Measurements from ENCODE around the gene PRPF8. TPM values are rescaled to one million over a fixed set of nuclear protein-coding genes. Genes with fewer than 3 reads are reported as not detected.

Gene PRPF8
- polyA plus RNA-seq, 2 donors, result 74.5 to 82.1 TPM

DNA sequence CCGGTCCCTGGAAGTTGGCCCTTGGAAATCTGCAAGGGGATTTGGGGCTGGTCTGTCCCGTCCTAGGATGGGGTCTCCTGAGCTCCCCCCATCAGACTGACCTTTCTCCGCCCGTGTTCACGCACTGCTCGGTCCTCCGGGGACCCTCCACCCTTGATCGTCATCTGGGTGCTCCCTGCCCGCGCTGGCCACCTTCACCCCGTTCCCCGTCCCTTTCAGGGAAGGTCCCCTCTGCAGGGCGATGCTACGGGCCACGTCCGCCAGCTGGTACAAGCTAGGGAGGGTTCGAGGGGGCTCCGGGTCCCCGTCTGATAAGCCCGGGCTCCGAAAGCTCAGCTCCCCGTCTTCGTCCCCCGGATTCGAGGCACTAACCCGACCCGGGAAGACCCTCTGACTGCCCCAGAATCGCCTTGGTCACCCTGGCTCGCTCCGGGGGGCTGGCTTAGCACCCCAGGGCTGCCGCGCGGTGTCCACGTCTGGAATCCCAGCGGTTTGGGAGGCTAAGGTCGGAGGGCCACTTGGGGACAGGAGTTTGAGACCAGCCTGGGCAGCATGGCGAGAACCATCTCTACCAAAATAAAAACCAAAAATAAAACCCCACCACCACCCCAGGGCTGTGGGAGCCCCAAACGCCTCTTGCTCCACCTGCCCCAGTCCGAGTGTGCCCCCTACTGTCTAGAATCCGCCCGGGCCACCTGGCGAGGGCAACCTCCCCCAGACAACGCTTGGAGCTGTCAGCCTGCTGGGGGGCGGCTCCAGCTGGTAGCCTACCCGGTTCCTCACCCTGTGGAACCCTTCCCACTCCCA lies 55.0 kb downstream of the PRPF8 start:
- WGBS, 2 donors, result 4% methylated on average over 45 of the region's 45 CpGs
- peaks cover 0 to 12% of the 10 kb centered on the region in 2 donors for H3K4me1 ChIP-seq (ENCODE audit: control insufficient read depth in 2 of 2, insufficient read depth in 2 of 2, low read length in 1 of 2)
- H3K36me3 ChIP-seq (ENCODE audit: control insufficient read depth in 2 of 2, insufficient read depth in 2 of 2, low read length in 1 of 2), result no peaks in the 10 kb centered on the region
- H3K4me3 ChIP-seq (ENCODE audit: low read depth in 1 of 2, low read length in 2 of 2), result peak overlapping the region; percentile 52 to 64
- no peaks in the 10 kb centered on the region for H3K9me3 ChIP-seq (ENCODE audit: control insufficient read depth in 2 of 2, insufficient read depth in 1 of 2, low read depth in 1 of 2, low read length in 1 of 2)
- peak overlapping the region; percentile 29 to 66 for H3K27ac ChIP-seq (ENCODE audit: low read depth in 2 of 2, low read length in 1 of 2)
- no peaks in the 10 kb centered on the region for H3K27me3 ChIP-seq (ENCODE audit: control insufficient read depth in 1 of 2, insufficient read depth in 2 of 2, low read length in 2 of 2)

DNA sequence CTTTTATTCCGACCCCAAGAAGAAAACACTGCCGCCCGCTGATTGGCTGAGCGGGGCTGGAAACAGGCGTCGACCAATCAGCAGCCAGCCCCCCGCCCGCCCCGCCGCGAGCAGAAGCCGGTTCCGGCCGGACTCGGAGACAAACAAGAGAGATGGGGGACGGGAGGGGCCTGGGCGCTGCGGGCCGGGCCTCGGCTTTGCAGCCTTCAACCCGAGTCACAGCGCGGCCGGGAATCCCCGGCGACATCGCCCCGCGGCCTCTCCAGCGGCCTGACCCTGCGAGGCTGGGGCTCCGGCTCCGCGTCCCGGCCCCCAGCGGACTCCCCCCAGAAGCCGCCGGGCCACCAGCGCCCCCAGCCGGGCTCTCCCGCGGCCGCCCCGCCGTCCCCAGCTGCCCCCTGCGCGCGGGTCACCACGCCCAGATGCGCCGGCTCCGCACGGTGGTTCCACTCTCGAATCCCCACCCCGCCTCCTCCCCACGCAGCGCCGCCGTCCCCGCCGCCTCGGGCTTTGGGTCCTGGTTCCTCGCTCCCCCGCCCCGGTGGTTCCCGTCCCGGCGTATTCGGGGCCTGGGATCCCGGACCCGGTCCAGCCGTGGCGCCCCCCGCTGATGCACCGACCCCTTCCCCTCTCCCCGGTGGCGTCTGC lies 55.7 kb downstream of the PRPF8 start:
- Histone ChIP-seq H3K36me3 (ENCODE audit: control insufficient read depth in 2 of 2, insufficient read depth in 2 of 2, low read length in 1 of 2) (no peaks in the 10 kb centered on the region), H3K9me3 (ENCODE audit: control insufficient read depth in 2 of 2, insufficient read depth in 1 of 2, low read depth in 1 of 2, low read length in 1 of 2) (no peaks in the 10 kb centered on the region), H3K27ac (ENCODE audit: low read depth in 2 of 2, low read length in 1 of 2) (peak overlapping the region; percentile 65 to 66), H3K4me1 (ENCODE audit: control insufficient read depth in 2 of 2, insufficient read depth in 2 of 2, low read length in 1 of 2) (peaks cover 0 to 12% of the 10 kb centered on the region in 2 donors), H3K27me3 (ENCODE audit: control insufficient read depth in 1 of 2, insufficient read depth in 2 of 2, low read length in 2 of 2) (no peaks in the 10 kb centered on the region), H3K4me3 (ENCODE audit: low read depth in 1 of 2, low read length in 2 of 2) (peak overlapping the region; percentile 52 to 64)
- WGBS, 2 donors, result 1% methylated on average over 74 to 77 of the region's 77 CpGs

DNA sequence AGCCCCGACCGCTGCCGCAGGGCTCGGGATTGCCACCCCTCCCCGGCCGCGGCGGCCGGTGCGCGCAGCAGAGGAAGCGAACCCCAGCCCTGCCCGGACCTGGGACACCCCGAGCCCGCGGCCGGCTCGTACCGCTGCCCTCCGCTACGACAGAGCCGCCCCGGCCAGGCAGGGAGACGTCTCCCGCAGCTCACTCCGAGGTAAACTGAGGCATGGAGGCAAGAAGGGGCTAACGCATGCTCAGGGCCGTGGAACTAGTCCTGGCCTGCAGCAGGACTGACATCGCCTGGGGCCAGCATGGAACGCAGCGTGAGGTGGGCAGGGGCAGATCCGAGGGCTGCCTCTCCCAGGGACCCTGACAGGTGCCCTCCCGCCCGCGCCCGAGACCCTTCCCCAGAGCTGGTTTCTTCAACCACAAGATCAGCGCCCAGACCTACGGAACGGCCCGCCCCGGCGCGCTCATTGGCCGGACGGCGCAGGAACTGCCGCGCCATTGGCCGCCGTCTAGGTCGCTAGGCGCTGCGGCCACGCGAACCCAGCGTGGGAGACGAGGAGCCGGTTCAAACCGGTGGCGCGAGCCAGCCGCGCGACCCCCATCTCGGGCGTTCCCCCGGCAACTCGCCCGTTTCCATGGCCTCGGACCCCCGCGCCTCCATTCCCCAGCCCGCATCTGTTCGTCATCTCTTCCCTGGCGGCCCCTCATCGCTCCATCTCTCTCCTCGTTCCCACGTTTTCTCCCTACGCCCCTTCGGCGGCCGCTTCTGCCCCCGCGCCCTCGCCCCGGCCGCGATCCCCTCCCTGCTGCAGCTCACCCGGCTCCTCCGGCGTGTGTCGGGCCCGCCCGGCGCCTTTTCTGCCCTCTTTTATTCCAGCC lies 56.4 kb downstream of the PRPF8 start, which contains the start of gene SLC43A2:
SLC43A2 (minus strand) TSS at position 853 of the 874 bp plus-strand sequence. CDS start 960 bp downstream, outside the sequence.
- peaks cover 0 to 12% of the 10 kb centered on the region in 2 donors for H3K4me1 ChIP-seq (ENCODE audit: control insufficient read depth in 2 of 2, insufficient read depth in 2 of 2, low read length in 1 of 2)
- H3K4me3 ChIP-seq (ENCODE audit: low read depth in 1 of 2, low read length in 2 of 2), result peak within 1 kb of the TSS; percentile 52 to 64
- no peaks in the 10 kb centered on the region for H3K36me3 ChIP-seq (ENCODE audit: control insufficient read depth in 2 of 2, insufficient read depth in 2 of 2, low read length in 1 of 2)
- no peaks in the 10 kb centered on the region for H3K27me3 ChIP-seq (ENCODE audit: control insufficient read depth in 1 of 2, insufficient read depth in 2 of 2, low read length in 2 of 2)
- H3K9me3 ChIP-seq (ENCODE audit: control insufficient read depth in 2 of 2, insufficient read depth in 1 of 2, low read depth in 1 of 2, low read length in 1 of 2), result no peaks in the 10 kb centered on the region
- peak within 1 kb of the TSS; percentile 66 to 72 for H3K27ac ChIP-seq (ENCODE audit: low read depth in 2 of 2, low read length in 1 of 2)
- WGBS, 2 donors, result 0 to 1% methylated on average over 79 to 95 of the region's 95 CpGs

DNA sequence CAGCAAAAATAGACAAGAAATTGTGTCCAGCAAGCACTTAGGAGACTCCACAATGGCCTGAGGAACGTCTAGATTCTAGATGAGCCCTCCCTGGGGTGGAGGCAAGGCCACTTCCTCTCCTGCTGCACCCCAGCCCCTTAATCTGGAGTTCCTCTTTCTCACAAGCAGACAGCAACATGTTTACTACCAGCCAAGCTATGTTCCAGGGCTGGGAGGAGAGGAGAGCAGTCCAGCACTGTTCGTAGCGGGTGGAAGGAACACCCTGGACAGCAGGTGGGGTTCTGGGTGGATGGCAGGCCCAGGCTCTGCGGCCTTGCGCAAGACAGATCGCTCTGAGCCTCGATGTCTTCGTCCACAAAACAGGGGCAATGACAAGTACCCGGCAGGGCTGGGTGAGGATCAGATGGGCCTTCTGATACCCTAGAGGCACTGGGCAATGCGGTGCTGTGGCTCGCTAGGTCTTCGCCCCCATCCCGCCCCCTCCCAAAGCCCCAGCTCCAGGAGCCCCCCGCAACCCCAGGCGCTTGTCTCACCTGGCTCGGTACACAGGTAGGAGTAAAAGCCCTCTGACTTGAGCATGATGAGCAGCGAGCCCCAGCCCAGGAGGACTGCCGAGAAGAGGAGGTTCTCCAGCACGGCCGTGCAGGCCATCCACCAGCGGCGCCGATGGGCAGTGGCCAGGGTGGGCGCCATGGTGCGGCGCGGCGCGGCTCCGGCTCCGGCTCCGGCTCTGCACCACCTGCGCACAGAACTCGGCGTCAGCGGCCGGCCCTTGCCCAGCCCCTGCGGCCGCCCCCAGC lies 57.3 kb downstream of the PRPF8 start:
- H3K36me3 ChIP-seq (ENCODE audit: control insufficient read depth in 2 of 2, insufficient read depth in 2 of 2, low read length in 1 of 2), result no peaks in the 10 kb centered on the region
- WGBS, 2 donors, result 25 to 31% methylated on average over 30 to 39 of the region's 39 CpGs
- H3K27me3 ChIP-seq (ENCODE audit: control insufficient read depth in 1 of 2, insufficient read depth in 2 of 2, low read length in 2 of 2), result no peaks in the 10 kb centered on the region
- H3K4me3 ChIP-seq (ENCODE audit: low read depth in 1 of 2, low read length in 2 of 2), result peak overlapping the region; percentile 52 to 64
- peak overlapping the region in 1 of 2 donors; percentile 62 for H3K27ac ChIP-seq (ENCODE audit: low read depth in 2 of 2, low read length in 1 of 2)
- H3K4me1 ChIP-seq (ENCODE audit: control insufficient read depth in 2 of 2, insufficient read depth in 2 of 2, low read length in 1 of 2), result peaks cover 0 to 12% of the 10 kb centered on the region in 2 donors
- no peaks in the 10 kb centered on the region for H3K9me3 ChIP-seq (ENCODE audit: control insufficient read depth in 2 of 2, insufficient read depth in 1 of 2, low read depth in 1 of 2, low read length in 1 of 2)

DNA sequence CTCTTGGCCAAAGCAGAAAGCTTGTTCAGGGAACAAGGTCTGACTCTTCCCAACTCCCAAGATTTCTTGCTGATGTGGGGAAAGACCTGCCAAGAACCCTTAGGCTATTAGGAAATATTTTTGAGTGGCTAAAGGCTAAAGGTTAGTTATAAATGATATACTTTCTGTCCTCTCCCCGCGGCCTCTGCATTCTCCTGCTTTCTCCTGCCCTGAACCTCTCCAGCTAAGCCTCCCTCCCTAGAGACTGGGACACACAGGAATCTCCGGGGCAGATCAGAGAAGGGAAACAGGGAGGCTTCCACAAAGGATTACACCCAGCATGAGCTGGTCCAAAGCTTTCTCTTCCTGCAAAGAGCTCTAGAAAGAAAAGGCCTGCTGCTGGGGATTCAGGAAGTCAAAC lies 58.3 kb downstream of the PRPF8 start:
- 51 to 57% methylated on average over 3 of the region's 3 CpGs for WGBS, 2 donors
- Histone ChIP-seq H3K27me3 (ENCODE audit: control insufficient read depth in 1 of 2, insufficient read depth in 2 of 2, low read length in 2 of 2) (no peaks in the 10 kb centered on the region), H3K9me3 (ENCODE audit: control insufficient read depth in 2 of 2, insufficient read depth in 1 of 2, low read depth in 1 of 2, low read length in 1 of 2) (no peaks in the 10 kb centered on the region), H3K4me3 (ENCODE audit: low read depth in 1 of 2, low read length in 2 of 2) (no peak overlapping the region), H3K4me1 (ENCODE audit: control insufficient read depth in 2 of 2, insufficient read depth in 2 of 2, low read length in 1 of 2) (peaks cover 0 to 12% of the 10 kb centered on the region in 2 donors), H3K36me3 (ENCODE audit: control insufficient read depth in 2 of 2, insufficient read depth in 2 of 2, low read length in 1 of 2) (no peaks in the 10 kb centered on the region), H3K27ac (ENCODE audit: low read depth in 2 of 2, low read length in 1 of 2) (no peak overlapping the region)

DNA sequence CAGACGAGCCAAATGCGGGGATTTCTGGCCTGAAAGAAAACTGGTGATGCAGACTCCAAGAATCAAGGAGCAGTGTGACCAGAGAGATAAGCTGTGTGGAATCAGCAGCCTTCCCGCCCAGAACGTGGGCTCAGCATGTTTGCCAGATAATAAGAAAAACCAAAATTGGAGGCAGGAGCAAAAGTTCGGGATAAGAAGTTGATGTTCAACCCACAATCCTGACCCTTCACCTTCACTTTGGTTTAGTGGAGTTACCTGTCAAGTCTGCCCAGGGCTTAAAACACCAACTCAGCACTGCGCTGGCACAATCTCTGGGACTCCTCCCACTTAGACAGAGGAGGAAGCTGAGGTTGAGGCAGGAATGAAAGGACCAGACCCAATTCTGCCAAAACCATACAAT lies 59.1 kb downstream of the PRPF8 start:
- Histone ChIP-seq H3K4me3 (ENCODE audit: low read depth in 1 of 2, low read length in 2 of 2) (no peak overlapping the region), H3K27me3 (ENCODE audit: control insufficient read depth in 1 of 2, insufficient read depth in 2 of 2, low read length in 2 of 2) (no peaks in the 10 kb centered on the region), H3K9me3 (ENCODE audit: control insufficient read depth in 2 of 2, insufficient read depth in 1 of 2, low read depth in 1 of 2, low read length in 1 of 2) (no peaks in the 10 kb centered on the region), H3K4me1 (ENCODE audit: control insufficient read depth in 2 of 2, insufficient read depth in 2 of 2, low read length in 1 of 2) (peaks cover 0 to 12% of the 10 kb centered on the region in 2 donors), H3K27ac (ENCODE audit: low read depth in 2 of 2, low read length in 1 of 2) (no peak overlapping the region), H3K36me3 (ENCODE audit: control insufficient read depth in 2 of 2, insufficient read depth in 2 of 2, low read length in 1 of 2) (no peaks in the 10 kb centered on the region)
- WGBS, 2 donors, result 72 to 86% methylated on average over 6 of the region's 6 CpGs

DNA sequence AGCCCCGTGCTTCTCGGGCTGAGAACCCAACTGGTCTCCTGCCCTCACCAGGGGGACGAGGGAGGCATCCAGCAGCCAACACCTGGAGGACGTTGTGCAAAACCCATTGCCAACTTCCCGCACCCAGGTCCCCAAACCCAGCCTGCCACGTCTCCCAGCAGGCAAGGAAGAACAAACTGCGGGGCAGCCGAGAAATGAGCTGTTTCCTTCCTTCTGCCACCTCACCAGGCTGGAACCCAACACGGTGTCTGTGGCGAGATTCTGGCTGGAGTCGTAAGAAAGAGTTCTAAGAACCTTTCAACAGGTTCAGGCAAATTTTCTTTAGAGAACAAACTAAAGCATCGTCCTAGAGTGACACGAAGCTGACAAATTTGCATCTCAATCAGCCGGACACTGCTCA lies 59.6 kb downstream of the PRPF8 start:
- Histone ChIP-seq H3K4me3 (ENCODE audit: low read depth in 1 of 2, low read length in 2 of 2) (no peak overlapping the region), H3K9me3 (ENCODE audit: control insufficient read depth in 2 of 2, insufficient read depth in 1 of 2, low read depth in 1 of 2, low read length in 1 of 2) (no peaks in the 10 kb centered on the region), H3K36me3 (ENCODE audit: control insufficient read depth in 2 of 2, insufficient read depth in 2 of 2, low read length in 1 of 2) (no peaks in the 10 kb centered on the region), H3K4me1 (ENCODE audit: control insufficient read depth in 2 of 2, insufficient read depth in 2 of 2, low read length in 1 of 2) (peaks cover 0 to 12% of the 10 kb centered on the region in 2 donors), H3K27me3 (ENCODE audit: control insufficient read depth in 1 of 2, insufficient read depth in 2 of 2, low read length in 2 of 2) (no peaks in the 10 kb centered on the region), H3K27ac (ENCODE audit: low read depth in 2 of 2, low read length in 1 of 2) (no peak overlapping the region)
- 85% methylated on average over 14 of the region's 14 CpGs for WGBS, 2 donors

DNA sequence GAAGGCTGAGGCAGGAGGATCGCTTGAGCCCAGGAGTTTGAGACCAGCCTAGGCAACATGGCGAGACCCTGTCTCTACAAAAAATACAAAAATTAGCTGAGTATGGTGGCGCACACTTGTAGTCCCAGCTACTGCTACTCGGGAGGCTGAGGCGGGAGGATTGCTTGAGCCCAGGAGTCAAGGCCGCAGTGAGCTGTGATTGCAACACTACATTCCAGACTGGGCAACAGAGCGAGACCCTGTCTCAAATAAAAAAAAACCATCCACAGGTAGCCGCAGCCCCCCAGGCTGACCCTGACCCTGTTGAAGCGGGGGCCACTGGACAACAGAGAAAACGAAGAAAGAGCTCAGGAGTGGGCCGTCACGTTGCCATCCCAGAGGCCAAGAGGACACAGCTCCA lies 60.0 kb downstream of the PRPF8 start:
- 87 to 90% methylated on average over 12 of the region's 12 CpGs for WGBS, 2 donors
- H3K36me3 ChIP-seq (ENCODE audit: control insufficient read depth in 2 of 2, insufficient read depth in 2 of 2, low read length in 1 of 2), result no peaks in the 10 kb centered on the region
- H3K4me3 ChIP-seq (ENCODE audit: low read depth in 1 of 2, low read length in 2 of 2), result no peak overlapping the region
- no peak overlapping the region for H3K27ac ChIP-seq (ENCODE audit: low read depth in 2 of 2, low read length in 1 of 2)
- H3K9me3 ChIP-seq (ENCODE audit: control insufficient read depth in 2 of 2, insufficient read depth in 1 of 2, low read depth in 1 of 2, low read length in 1 of 2), result no peaks in the 10 kb centered on the region
- peaks cover 0 to 10% of the 10 kb centered on the region in 2 donors for H3K4me1 ChIP-seq (ENCODE audit: control insufficient read depth in 2 of 2, insufficient read depth in 2 of 2, low read length in 1 of 2)
- no peaks in the 10 kb centered on the region for H3K27me3 ChIP-seq (ENCODE audit: control insufficient read depth in 1 of 2, insufficient read depth in 2 of 2, low read length in 2 of 2)

All from esophagus (tissue), 2 donors.